NCI-H226 (cell line): ENCODE measurements around the gene CD27.
A peak's percentile ranks its signal among the peaks of the same experiment; 100 is the strongest.
"Not testable (repeated sequence)": the region's sequence is repeated elsewhere in the genome, so short reads cannot be mapped to it uniquely, and the experiment has no call there.

ENCODE experiments used
- DNase-seq: peaks from one replicate; pipeline ENCODE4 v3.0.0-alpha.2; 2015

CD27 gene

DNA sequence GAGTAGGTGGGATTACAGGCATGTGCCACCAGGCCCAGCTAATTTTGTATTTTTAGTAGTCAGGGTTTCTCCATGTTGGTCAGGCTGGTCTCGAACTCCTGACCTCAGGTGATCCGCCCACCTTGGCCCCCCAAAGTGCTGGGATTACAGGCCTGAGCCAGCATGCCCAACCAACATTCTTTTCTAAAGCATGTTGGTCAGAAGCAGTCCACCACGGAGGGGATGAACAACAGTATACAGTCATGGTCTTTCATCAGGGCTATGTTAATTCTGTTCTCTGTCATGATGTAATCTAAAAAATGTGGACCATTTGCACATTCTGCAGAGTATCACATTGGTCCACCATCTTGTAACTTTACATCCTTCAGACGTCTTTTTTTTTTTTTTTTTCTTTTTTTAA is 44.7 kb downstream of the CD27 start:
- DNase-seq: no peak

DNA sequence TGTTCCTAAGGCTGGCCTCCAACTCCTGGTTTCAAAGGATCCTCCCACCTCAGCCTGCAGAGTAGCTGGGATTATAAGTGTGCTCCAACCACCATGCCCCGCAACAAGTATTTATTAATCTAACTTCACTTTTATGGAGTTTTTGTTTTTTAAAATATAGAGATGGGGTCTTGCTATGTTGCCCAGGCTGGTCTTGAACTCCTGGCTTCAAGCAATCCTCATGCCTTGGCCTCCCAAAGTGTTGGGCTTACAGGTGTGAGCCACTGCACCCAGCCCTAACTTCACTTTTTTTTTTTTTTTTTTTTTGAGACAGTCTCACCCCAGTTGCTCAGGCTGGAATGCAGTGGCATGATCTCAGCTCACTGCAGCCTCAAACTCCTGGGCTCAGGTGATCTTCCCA is 45.9 kb downstream of the CD27 start:
- DNase-seq: not testable (repeated sequence)

DNA sequence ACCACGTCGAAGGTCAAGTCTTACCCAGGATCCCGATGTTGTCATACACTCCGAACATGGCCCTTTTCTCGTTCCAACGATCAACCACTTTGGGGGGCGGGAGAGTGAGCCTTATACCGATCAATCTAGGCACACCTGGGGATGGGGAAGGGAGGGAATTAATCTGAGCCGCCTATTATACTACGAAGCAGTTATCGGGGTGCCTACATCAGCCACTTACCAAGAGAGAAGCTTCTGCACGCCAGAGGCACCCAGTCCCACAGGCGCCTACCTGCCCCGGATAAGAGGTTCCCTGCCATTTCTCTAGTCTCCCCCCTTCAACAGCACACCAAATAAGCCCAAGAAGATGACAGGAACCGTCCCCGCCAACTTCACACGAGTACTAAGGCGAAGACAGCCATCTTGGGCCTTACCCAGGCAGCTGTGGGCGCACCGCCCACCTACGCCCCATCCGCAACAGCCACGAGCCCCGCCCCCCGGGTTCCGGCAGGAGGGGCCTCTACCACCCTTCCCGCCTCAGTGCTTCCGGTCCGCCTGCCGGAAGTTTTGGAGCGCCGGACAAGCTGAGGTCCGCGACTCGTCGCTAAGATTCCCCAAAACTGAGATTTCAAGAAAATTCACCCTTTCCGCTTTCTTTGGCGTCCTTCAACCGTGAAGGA is 48.2 kb downstream of the CD27 start, which contains the start of gene MRPL51:
Gene MRPL51 (minus strand): TSS at position 425 of the 659 bp plus-strand sequence. CDS start 126 bp downstream, at position 299.
- peak; percentile 94 for DNase-seq

DNA sequence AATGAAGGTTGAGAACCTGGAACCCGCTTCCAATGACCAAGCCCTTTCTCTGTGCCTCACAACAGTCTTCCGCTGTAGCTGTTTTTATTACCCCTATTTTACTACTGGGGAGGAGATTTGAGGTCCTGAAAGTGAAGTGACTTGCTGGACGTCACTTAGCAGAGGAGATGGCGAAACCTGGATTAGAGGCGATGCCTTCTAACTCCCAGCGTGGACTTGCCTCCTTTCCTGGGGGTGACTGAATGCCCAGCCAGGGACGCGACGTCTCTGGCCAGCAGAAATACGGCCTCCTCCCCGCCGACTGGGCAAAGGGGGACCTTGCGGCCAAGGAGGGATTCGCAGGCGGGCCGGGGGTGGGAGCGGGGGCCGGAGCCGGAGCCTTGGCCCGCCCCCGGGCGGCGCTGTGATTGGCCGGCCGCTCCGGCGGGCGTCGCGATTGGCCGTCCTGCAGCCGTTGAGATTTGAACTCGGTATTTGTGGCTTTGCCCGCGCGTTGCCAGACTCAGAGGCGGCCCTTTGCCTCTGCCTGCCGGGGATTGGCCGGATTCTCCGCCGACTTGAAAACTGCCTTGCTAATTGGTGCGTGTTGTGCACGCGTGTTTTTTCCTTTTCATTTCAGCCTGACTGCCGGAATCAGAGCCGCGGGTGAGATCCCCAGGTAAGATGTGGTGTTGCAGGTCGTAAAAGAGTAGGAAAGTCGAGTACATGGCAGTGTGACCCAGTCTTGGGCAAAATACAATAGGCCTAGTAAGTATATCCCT is 48.9 kb downstream of the CD27 start, which contains the start of gene NCAPD2:
Gene NCAPD2 (plus strand): TSS at position 606 of the 761 bp plus-strand sequence. CDS start 997 bp downstream, outside the sequence.
- DNase-seq: peak; percentile 96

DNA sequence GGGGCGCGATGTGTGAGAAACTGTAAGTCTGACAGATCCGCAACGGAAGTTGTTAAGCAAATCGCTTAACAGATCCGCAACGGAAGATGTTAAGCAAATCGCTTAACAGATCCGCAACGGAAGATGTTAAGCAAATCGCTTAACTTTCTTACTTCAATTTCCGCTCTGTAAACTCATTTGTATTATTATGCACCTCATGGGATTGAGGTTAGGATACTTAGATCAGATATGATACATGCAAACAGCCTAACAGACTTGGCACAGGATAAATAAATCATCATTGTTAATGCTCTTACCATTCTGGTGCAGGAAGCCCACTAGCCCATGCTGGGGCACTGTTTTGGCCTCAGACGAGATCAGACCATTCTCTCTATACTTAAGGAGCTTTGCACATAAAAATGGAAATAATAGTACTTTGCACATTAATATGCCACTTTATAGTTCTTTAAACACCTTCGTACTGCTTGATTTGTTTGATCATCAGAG is 49.5 kb downstream of the CD27 start:
- no peak for DNase-seq

DNA sequence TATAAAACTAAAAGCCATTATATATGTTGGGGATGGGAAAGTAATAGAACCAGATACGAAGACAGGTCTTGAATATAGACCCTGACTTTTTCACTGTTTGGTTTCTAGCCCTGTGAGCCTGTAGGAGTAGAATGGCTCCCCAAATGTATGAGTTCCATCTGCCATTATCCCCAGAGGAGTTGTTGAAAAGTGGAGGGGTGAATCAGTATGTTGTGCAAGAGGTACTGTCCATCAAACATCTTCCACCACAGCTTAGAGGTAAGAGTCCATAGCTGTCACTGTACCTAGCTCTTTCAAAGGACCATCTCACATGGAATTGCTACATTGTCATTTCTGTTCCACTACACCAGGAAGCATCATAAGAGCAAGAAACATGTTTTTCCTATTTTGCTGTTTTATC is 50.2 kb downstream of the CD27 start:
- no peak for DNase-seq

DNA sequence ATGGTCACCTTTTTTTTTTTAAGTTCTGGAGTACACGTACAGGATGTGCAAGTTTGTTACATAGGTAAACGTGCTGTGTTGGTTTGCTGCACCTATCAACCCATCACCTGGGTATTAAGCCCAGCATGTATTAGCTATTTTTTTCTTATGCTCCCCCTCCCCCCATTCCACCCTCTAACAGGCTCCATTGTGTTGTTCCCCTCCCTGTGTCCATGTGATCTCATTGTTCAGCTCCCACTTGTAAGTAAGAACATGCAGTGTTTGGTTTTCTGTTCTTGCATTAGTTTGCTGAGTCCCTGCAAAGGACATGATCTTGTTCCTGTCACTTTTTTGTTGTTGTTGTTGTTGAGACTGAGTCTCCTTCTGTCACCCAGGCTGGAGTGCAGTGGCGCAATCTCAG is 52.5 kb downstream of the CD27 start:
- not testable (repeated sequence) for DNase-seq

DNA sequence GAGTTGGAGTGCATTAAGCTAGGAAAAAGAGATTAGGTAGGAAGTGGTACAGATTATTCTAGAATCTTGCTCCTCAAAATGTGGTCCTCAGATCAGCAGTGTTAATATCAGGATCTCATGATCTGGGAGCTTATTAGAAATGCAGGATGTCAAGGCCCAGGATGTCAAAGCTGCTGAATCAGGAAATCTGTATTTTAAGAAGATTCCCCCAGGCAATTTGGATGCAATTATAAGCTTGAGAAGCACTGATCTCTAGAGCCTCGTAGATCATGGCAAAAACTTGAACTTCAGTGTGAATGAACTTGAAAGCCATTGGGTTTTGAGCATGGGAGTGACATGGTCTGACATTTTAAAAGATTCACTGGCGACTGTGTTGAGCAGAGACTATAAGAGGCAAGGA is 55.7 kb downstream of the CD27 start:
- no peak for DNase-seq
